ENCODE measurements around the gene GPS2. TPM values are rescaled to one million over a fixed set of nuclear protein-coding genes. Genes with fewer than 3 reads are reported as not detected.
A peak's percentile ranks its signal among the peaks of the same experiment; 100 is the strongest.
"Not testable (repeated sequence)": the region's sequence is repeated elsewhere in the genome, so short reads cannot be mapped to it uniquely, and the experiment has no call there.

The GPS2 gene
- total and polyA plus RNA-seq, 7 experiments from 2014 or later = 72.6 to 145 (median 107) TPM

GRCh38 chr17:7346761-7347614 lies 31.8 kb upstream of the GPS2 start:
- Histone ChIP-seq H3K36me3 (ENCODE audit: control insufficient read depth in 2 of 3, insufficient read depth in 3 of 3, low read length in 3 of 3) (peaks cover 27 to 81% (median 37%) of the 10 kb centered on the region in 3 experiments), H3K27ac (ENCODE audit: low read depth, low read length) (peak overlapping the region; percentile 20), H3K9me3 (ENCODE audit: control insufficient read depth in 2 of 3, low read length in 3 of 3) (no peaks in the 10 kb centered on the region), H3K27me3 (ENCODE audit: control insufficient read depth in 2 of 2, insufficient read depth in 2 of 2, low read length in 2 of 2) (no peaks in the 10 kb centered on the region), H3K4me3 (ENCODE audit: low read length) (no peak overlapping the region), H3K4me1 (ENCODE audit: control insufficient read depth in 2 of 2, insufficient read depth in 2 of 2, low read length in 2 of 2) (peaks cover 7 to 11% of the 10 kb centered on the region in 2 donors)
- no peak for DNase-seq
- intact Hi-C loops (cut with micrococcal nuclease) = loop anchor here (1.0 to 5.0 kb wide), 3 partner anchors 23 to 300 kb away; no protein-coding TSS in a partner anchor
- H3K27ac Mint-ChIP-seq = peak overlapping the region in 3 of 9 donors; percentile 36 to 80 (median 62)
- H3K9me3 Mint-ChIP-seq = no peaks in the 10 kb centered on the region
- POLR2A ChIA-PET = interaction anchor here (0.8 to 8.2 kb wide), 3 partner anchors 12 to 18 kb away, joined by 3 to 98 read pairs (median 5); partner anchors contain the start of genes ACAP1 and NEURL4
- H3K36me3 Mint-ChIP-seq = peaks cover 8 to 32% (median 12%) of the 10 kb centered on the region in 5 donors
- ATAC-seq = no peak
- H3K4me1 Mint-ChIP-seq = peaks cover 11 to 47% (median 31%) of the 10 kb centered on the region in 7 donors
- no peak overlapping the region for H3K4me3 Mint-ChIP-seq
- H3K27me3 Mint-ChIP-seq = no peaks in the 10 kb centered on the region
- CTCF ChIA-PET = interaction anchor here (0.9 to 5.2 kb wide), 3 partner anchors 11 to 30 kb away, joined by 3 to 53 read pairs (median 16); partner anchors contain the start of gene ACAP1

DNA sequence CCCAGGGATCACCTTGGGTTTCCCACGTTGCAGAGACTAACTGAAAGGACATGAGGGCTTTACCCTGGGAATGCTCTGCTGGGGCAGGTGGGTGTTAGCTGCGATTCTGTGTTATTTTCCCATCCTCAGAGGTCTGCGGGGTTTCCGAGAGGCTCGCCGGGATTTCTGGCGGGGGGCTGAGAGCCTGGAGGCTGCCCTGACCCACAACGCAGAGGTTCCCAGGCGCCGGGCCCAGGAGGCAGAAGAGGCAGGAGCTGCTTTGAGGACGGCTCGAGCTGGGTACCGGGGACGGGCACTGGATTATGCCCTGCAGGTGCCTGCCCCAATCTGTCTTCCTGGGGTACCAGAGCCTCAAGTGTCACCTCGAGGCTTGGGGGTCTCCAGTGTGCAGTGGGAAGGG lies 28.1 kb upstream of the GPS2 start:
- Histone ChIP-seq H3K4me3 (ENCODE audit: low read length) (no peak overlapping the region), H3K36me3 (ENCODE audit: control insufficient read depth in 2 of 3, insufficient read depth in 3 of 3, low read length in 3 of 3) (peaks cover 41 to 94% (median 43%) of the 10 kb centered on the region in 3 experiments), H3K27ac (ENCODE audit: low read depth, low read length) (no peak overlapping the region), H3K27me3 (ENCODE audit: control insufficient read depth in 2 of 2, insufficient read depth in 2 of 2, low read length in 2 of 2) (no peaks in the 10 kb centered on the region), H3K4me1 (ENCODE audit: control insufficient read depth in 2 of 2, insufficient read depth in 2 of 2, low read length in 2 of 2) (peaks cover 6 to 11% of the 10 kb centered on the region in 2 donors), H3K9me3 (ENCODE audit: control insufficient read depth in 2 of 3, low read length in 3 of 3) (no peaks in the 10 kb centered on the region)
- Mint-ChIP-seq H3K27ac (peak overlapping the region in 3 of 9 donors; percentile 43 to 76 (median 61)), H3K27me3 (no peaks in the 10 kb centered on the region), H3K9me3 (no peaks in the 10 kb centered on the region), H3K4me3 (no peak overlapping the region), H3K4me1 (peaks cover 15 to 39% (median 28%) of the 10 kb centered on the region in 7 donors), H3K36me3 (peaks cover 14 to 36% (median 22%) of the 10 kb centered on the region in 5 donors)
- ATAC-seq = no peak
- no peak for DNase-seq
- ChIA-PET POLR2A (interaction anchor here (0.6 to 2.7 kb wide), 4 partner anchors 13 to 93 kb away, joined by 3 to 11 read pairs (median 4); partner anchors contain the start of gene NEURL4), CTCF (interaction anchor here (2.0 to 3.3 kb wide), 2 partner anchors 17 to 19 kb away, joined by 5 to 16 read pairs; no protein-coding TSS in a partner anchor)
- intact Hi-C loops (cut with micrococcal nuclease) = no loop called here

GRCh38 chr17:7341842-7342241 lies 26.7 kb upstream of the GPS2 start:
- H3K9me3 ChIP-seq (ENCODE audit: control insufficient read depth in 2 of 3, low read length in 3 of 3) = no peaks in the 10 kb centered on the region
- peaks cover 24 to 48% (median 37%) of the 10 kb centered on the region in 7 donors for H3K4me1 Mint-ChIP-seq
- H3K4me3 ChIP-seq (ENCODE audit: low read length) = no peak overlapping the region
- no peak overlapping the region for H3K4me3 Mint-ChIP-seq
- H3K27me3 Mint-ChIP-seq = no peaks in the 10 kb centered on the region
- peaks cover 33 to 81% (median 43%) of the 10 kb centered on the region in 3 experiments for H3K36me3 ChIP-seq (ENCODE audit: control insufficient read depth in 2 of 3, insufficient read depth in 3 of 3, low read length in 3 of 3)
- peaks cover 9 to 16% of the 10 kb centered on the region in 2 donors for H3K4me1 ChIP-seq (ENCODE audit: control insufficient read depth in 2 of 2, insufficient read depth in 2 of 2, low read length in 2 of 2)
- no peaks in the 10 kb centered on the region for H3K9me3 Mint-ChIP-seq
- ATAC-seq (no peak), DNase-seq (no peak)
- H3K27ac Mint-ChIP-seq = peak overlapping the region in 4 of 9 donors; percentile 48 to 87 (median 70)
- H3K36me3 Mint-ChIP-seq = peaks cover 9 to 36% (median 26%) of the 10 kb centered on the region in 5 donors
- no peaks in the 10 kb centered on the region for H3K27me3 ChIP-seq (ENCODE audit: control insufficient read depth in 2 of 2, insufficient read depth in 2 of 2, low read length in 2 of 2)
- ChIA-PET CTCF (interaction anchor here (1.1 to 1.2 kb wide), 3 partner anchors 12 to 17 kb away, joined by 3 to 6 read pairs (median 5); no protein-coding TSS in a partner anchor), POLR2A (interaction anchor here (0.6 to 22.8 kb wide), 4 partner anchors 12 to 59 kb away, joined by 4 to 336 read pairs (median 8); partner anchors contain the start of genes EIF5A, GPS2 and NEURL4)
- no peak overlapping the region for H3K27ac ChIP-seq (ENCODE audit: low read depth, low read length)
- intact Hi-C loops (cut with micrococcal nuclease) = no loop called here

DNA sequence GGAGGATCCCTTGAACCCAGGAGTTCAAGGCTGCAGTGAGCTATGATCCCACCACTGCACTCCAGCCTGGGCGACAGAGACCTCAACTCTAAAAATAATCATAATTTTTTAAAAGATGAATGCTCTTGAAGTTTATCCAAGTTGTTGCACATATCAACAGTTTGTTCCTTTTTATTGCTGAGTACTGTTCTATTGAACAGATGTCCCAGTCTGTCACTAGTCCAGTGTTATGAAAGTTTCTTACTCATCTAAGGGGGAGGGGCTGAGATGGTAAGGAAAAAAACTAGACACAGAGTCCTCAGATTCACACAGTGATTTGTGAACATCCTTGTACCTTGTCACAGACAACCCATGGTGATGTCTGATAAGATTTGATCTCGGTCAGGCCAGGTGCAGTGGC lies 25.0 kb upstream of the GPS2 start:
- Histone ChIP-seq H3K4me3 (ENCODE audit: low read length) (no peak overlapping the region), H3K4me1 (ENCODE audit: control insufficient read depth in 2 of 2, insufficient read depth in 2 of 2, low read length in 2 of 2) (peaks cover 20 to 26% of the 10 kb centered on the region in 2 donors), H3K27me3 (ENCODE audit: control insufficient read depth in 2 of 2, insufficient read depth in 2 of 2, low read length in 2 of 2) (no peaks in the 10 kb centered on the region), H3K9me3 (ENCODE audit: control insufficient read depth in 2 of 3, low read length in 3 of 3) (no peaks in the 10 kb centered on the region), H3K27ac (ENCODE audit: low read depth, low read length) (peak overlapping the region; percentile 31), H3K36me3 (ENCODE audit: control insufficient read depth in 2 of 3, insufficient read depth in 3 of 3, low read length in 3 of 3) (peaks cover 23 to 68% (median 32%) of the 10 kb centered on the region in 3 experiments)
- intact Hi-C loops (cut with micrococcal nuclease) = no loop called here
- H3K27me3 Mint-ChIP-seq = no peaks in the 10 kb centered on the region
- peak overlapping the region in 3 of 10 donors; percentile 14 to 73 (median 68) for H3K4me3 Mint-ChIP-seq
- H3K4me1 Mint-ChIP-seq = peaks cover 34 to 56% (median 44%) of the 10 kb centered on the region in 7 donors
- peaks cover 9 to 33% (median 26%) of the 10 kb centered on the region in 5 donors for H3K36me3 Mint-ChIP-seq
- peak overlapping the region in 8 of 9 donors; percentile 5 to 87 (median 72) for H3K27ac Mint-ChIP-seq
- CTCF ChIA-PET = interaction anchor here (1.5 kb wide), 1 partner anchor 9 kb away, joined by 3 read pairs; no protein-coding TSS in a partner anchor
- no peaks in the 10 kb centered on the region for H3K9me3 Mint-ChIP-seq
- DNase-seq (no peak), ATAC-seq (no peak)
- POLR2A ChIA-PET = interaction anchor here (2.7 to 22.8 kb wide), 3 partner anchors 10 to 27 kb away, joined by 11 to 336 read pairs (median 11); partner anchors contain the start of genes EIF5A, GPS2 and NEURL4

GRCh38 chr17:7337600-7337999 lies 22.4 kb upstream of the GPS2 start:
- Mint-ChIP-seq H3K4me1 (peaks cover 43 to 67% (median 56%) of the 10 kb centered on the region in 7 donors), H3K27ac (peak overlapping the region; percentile 89 to 100 (median 95)), H3K4me3 (peak overlapping the region; percentile 89 to 99 (median 94)), H3K36me3 (peaks cover 4 to 27% (median 17%) of the 10 kb centered on the region in 5 donors)
- not testable (repeated sequence) for ATAC-seq; H3K27me3 Mint-ChIP-seq; DNase-seq; H3K27me3 ChIP-seq (ENCODE audit: control insufficient read depth in 2 of 2, insufficient read depth in 2 of 2, low read length in 2 of 2); H3K9me3 Mint-ChIP-seq; H3K9me3 ChIP-seq (ENCODE audit: control insufficient read depth in 2 of 3, low read length in 3 of 3)
- ChIA-PET POLR2A (interaction anchor here (0.9 to 22.8 kb wide), 20 partner anchors 8 to 497 kb away, joined by 3 to 336 read pairs (median 6); partner anchors contain the start of genes DVL2, EIF5A, GABARAP and GPS2), CTCF (interaction anchor here (1.0 to 5.2 kb wide), 8 partner anchors 11 to 146 kb away, joined by 3 to 53 read pairs (median 16); partner anchors contain the start of genes PLSCR3, POLR2A and SLC2A4)
- Histone ChIP-seq H3K36me3 (ENCODE audit: control insufficient read depth in 2 of 3, insufficient read depth in 3 of 3, low read length in 3 of 3) (peaks cover 10 to 43% (median 21%) of the 10 kb centered on the region in 3 experiments), H3K4me3 (ENCODE audit: low read length) (peak overlapping the region; percentile 99), H3K27ac (ENCODE audit: low read depth, low read length) (peak overlapping the region; percentile 81), H3K4me1 (ENCODE audit: control insufficient read depth in 2 of 2, insufficient read depth in 2 of 2, low read length in 2 of 2) (peaks cover 26 to 35% of the 10 kb centered on the region in 2 donors)
- intact Hi-C loops (cut with micrococcal nuclease) = loop anchor here (1.0 to 5.0 kb wide), 5 partner anchors 8 to 57 kb away; partner anchors contain the start of genes NEURL4 (in 2 of the 2), SLC2A4 (in 1 of the 2) and TNK1 (in 1 of the 2)

All from naive thymus-derived CD4-positive, alpha-beta T cell (primary cell).